RWPE2 (cell line): ENCODE measurements around the gene UBASH3B.

Experiments used
- ATAC-seq: fragments of 200-7000 bp; cut with Tn5 transposase; 3 replicates; pipeline ENCODE4 v1.9.1; 2021; ENCODE audit warnings: low read depth
- DNase-seq: peaks from one replicate; pipeline ENCODE4 v3.0.0-alpha.2; 2020; ENCODE audit warnings: low spot score
- H3K27ac ChIP-seq: fragments of 450-650 bp; 2 replicates; pipeline ENCODE4 v1.5.1; 2017; ENCODE audit warnings: mild to moderate bottlenecking; ENCODE audit not compliant: poor library complexity, severe bottlenecking
- H3K27me3 ChIP-seq: fragments of 250-450 bp; sonication (Bioruptor Pico); 2 replicates; pipeline ENCODE4 v1.5.1; 2021; ENCODE audit warnings: mild to moderate bottlenecking, moderate library complexity; ENCODE audit not compliant: insufficient read depth, poor library complexity, severe bottlenecking
- H3K36me3 ChIP-seq: fragments of 250-450 bp; sonication (Bioruptor Pico); 2 replicates; pipeline ENCODE4 v1.5.1; 2020; ENCODE audit warnings: low read depth, mild to moderate bottlenecking, moderate library complexity
- H3K4me1 ChIP-seq: fragments of 250-450 bp; sonication (Bioruptor Pico); 2 replicates; pipeline ENCODE4 v1.5.1; 2021; ENCODE audit warnings: mild to moderate bottlenecking, moderate library complexity; ENCODE audit not compliant: insufficient read depth, poor library complexity, severe bottlenecking
- H3K4me3 ChIP-seq: fragments of 250-450 bp; sonication (Bioruptor Pico); 2 replicates; pipeline ENCODE4 v1.5.1; 2021; ENCODE audit warnings: mild to moderate bottlenecking, moderate library complexity; ENCODE audit not compliant: severe bottlenecking
- H3K9me3 ChIP-seq: fragments of 250-450 bp; sonication (Bioruptor Pico); 2 replicates; pipeline ENCODE4 v1.5.1; 2021; ENCODE audit warnings: mild to moderate bottlenecking, moderate library complexity; ENCODE audit not compliant: severe bottlenecking
- TF ChIP-seq, protein P1 (sequence below): fragments of 450-650 bp; IDR thresholded peaks from one replicate; pipeline ENCODE4 v1.5.1; 2017; ENCODE audit warnings: mild to moderate bottlenecking, moderate library complexity; ENCODE audit not compliant: poor library complexity, severe bottlenecking

Gene UBASH3B

DNA sequence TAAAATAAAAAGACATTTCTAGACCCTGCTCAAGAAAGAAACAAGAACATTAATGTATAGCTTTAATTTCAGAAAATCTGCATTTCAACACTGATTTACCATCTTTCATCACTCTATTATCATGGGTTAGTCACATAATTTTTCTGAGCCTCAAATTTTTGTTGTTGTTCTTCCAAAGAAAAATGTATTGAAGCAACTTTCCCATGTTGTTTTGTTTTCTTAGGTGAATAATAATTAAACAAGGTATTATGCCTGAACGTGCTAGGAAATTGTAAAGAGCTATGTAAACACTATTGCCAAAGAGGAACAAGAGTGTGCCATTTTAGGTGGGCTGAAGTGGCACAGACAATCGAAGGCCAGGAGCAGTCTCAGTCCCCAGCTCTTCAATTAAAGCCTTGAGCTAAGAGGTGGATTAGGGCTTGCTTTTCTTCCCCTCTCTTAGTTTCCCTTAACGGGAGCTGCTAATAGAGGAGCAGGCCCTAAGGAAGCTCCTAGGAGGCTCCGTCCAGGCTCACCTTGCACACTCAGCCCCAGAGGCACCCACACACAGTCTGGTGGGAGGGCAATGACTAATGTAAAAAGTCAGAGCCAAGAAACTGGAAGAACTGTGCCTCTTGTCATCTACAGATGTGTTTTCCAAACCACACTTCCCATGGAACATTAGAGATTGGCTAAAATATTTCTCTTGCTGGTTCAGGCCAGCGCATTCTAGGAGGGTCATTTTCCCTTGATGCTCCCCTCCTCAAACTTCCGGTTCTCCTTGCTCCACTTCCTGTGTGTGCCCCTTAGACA, 8.8 kb upstream of the UBASH3B start:
- no peak for DNase-seq
- peak; percentile 32; the same call in 2 of the 3 replicates for ATAC-seq
- Histone ChIP-seq H3K9me3 (no peaks in the 10 kb centered on the region), H3K4me1 (peaks cover 18% of the 10 kb centered on the region), H3K27me3 (no peaks in the 10 kb centered on the region), H3K36me3 (no peaks in the 10 kb centered on the region), H3K27ac (peak overlapping the region; percentile 50), H3K4me3 (no peak overlapping the region)
- TF ChIP-seq, protein P1, sequence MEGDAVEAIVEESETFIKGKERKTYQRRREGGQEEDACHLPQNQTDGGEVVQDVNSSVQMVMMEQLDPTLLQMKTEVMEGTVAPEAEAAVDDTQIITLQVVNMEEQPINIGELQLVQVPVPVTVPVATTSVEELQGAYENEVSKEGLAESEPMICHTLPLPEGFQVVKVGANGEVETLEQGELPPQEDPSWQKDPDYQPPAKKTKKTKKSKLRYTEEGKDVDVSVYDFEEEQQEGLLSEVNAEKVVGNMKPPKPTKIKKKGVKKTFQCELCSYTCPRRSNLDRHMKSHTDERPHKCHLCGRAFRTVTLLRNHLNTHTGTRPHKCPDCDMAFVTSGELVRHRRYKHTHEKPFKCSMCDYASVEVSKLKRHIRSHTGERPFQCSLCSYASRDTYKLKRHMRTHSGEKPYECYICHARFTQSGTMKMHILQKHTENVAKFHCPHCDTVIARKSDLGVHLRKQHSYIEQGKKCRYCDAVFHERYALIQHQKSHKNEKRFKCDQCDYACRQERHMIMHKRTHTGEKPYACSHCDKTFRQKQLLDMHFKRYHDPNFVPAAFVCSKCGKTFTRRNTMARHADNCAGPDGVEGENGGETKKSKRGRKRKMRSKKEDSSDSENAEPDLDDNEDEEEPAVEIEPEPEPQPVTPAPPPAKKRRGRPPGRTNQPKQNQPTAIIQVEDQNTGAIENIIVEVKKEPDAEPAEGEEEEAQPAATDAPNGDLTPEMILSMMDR = no peak

DNA sequence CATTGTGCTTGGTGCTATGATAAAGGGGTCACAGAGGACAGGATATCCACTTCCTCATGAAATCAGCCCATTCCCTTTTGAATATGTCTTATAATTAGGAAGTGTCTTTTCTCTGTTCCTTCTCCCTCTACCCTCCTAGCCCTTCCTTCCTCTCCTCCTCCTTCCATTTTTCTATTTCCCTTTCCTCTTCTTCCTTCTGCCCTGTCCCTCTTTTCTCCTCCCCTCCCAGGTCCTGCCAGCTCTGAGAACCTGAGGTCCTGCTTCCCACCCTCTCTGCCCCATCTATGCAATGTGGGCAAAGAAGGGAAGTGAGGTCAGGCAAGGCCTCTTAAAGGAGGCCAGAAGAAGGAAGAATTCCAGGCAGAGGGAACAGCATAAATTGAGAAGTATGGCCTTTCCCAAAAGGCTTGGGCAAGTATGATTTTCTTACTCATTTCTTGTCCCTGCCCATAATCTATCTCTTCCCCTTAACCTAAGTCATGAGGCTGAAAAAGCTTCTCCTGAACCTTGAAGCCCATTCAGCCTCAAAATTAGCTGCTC, 7.7 kb upstream of the UBASH3B start:
- H3K9me3 ChIP-seq = no peaks in the 10 kb centered on the region
- H3K4me3 ChIP-seq = no peak overlapping the region
- DNase-seq (no peak), ATAC-seq (no peak)
- H3K4me1 ChIP-seq = peaks cover 8% of the 10 kb centered on the region
- no peaks in the 10 kb centered on the region for H3K27me3 ChIP-seq
- TF ChIP-seq, protein P1 = no peak
- H3K27ac ChIP-seq = no peak overlapping the region
- H3K36me3 ChIP-seq = no peaks in the 10 kb centered on the region

DNA sequence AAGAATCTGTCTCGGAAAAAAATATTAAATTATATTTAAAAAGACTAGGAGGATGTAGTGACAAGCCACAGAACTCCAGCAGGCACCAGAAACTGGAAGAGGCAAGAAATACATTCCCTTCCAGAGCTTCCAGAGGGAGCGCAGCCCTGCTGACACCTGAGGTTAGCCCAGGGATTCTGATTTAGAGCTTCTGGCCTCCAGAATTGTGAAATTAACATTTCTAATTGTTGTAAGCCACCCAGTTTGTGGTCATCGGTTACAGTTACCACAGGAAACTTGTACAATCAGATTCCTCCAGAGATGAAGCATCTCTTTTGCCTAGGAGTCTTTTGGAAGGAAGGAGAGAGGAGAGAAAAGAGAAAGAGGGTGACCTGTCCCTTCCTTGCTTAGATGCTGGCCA, 6.4 kb upstream of the UBASH3B start:
- ATAC-seq (no peak), DNase-seq (no peak)
- TF ChIP-seq, protein P1 = no peak
- no peaks in the 10 kb centered on the region for H3K27me3 ChIP-seq
- H3K4me1 ChIP-seq = peaks cover 5% of the 10 kb centered on the region
- H3K9me3 ChIP-seq = no peaks in the 10 kb centered on the region
- no peak overlapping the region for H3K27ac ChIP-seq
- no peaks in the 10 kb centered on the region for H3K36me3 ChIP-seq
- no peak overlapping the region for H3K4me3 ChIP-seq

DNA sequence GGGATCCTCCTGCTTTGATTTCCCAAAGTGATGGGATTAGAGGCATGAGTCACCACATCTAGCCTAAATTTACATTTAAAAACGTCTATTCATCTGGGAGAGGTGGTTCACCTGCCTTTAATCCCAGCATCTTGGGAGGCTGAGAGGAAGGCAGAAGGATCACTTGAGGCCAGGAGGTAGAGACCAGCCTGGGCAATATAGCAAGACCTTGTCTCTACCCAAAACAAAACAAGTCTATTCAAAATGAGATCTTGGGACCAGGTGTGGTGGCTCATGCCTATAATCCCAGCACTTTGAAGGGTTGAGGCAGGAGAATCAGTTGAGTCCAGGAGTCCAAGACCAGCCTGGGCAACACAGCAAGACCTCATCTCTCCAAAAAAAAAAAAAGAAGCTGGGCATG, 4.9 kb upstream of the UBASH3B start:
- H3K4me1 ChIP-seq = peaks cover 5% of the 10 kb centered on the region
- H3K27ac ChIP-seq = no peak overlapping the region
- ATAC-seq (no peak), DNase-seq (no peak)
- H3K36me3 ChIP-seq = no peaks in the 10 kb centered on the region
- TF ChIP-seq, protein P1 = no peak
- H3K4me3 ChIP-seq = no peak overlapping the region
- H3K9me3 ChIP-seq = no peaks in the 10 kb centered on the region
- H3K27me3 ChIP-seq = no peaks in the 10 kb centered on the region

DNA sequence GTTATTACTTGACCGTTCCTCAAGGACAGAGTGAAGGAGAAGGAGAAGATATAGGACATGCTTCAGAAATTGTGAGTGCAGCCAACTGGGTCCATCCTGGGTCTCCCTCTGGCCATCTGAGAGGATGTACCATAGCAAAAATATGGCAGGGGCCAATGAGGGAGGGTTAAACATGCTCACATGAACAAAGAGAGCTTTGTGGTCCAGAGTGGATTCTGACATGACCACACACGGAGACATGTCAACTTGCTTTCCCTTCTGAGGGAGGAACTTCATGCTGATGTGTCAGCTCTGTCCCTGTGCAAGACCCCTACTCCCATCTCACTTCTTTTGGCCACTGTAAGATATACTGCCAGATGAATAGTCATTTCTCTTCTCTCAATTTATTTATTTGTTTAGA, 3.0 kb upstream of the UBASH3B start:
- ATAC-seq (no peak), DNase-seq (no peak)
- Histone ChIP-seq H3K27ac (no peak overlapping the region), H3K36me3 (no peaks in the 10 kb centered on the region), H3K4me1 (no peaks in the 10 kb centered on the region), H3K4me3 (no peak overlapping the region), H3K9me3 (no peaks in the 10 kb centered on the region), H3K27me3 (no peaks in the 10 kb centered on the region)
- TF ChIP-seq, protein P1 = no peak
